ENCODE data around the gene HNRNPL.

DNA sequence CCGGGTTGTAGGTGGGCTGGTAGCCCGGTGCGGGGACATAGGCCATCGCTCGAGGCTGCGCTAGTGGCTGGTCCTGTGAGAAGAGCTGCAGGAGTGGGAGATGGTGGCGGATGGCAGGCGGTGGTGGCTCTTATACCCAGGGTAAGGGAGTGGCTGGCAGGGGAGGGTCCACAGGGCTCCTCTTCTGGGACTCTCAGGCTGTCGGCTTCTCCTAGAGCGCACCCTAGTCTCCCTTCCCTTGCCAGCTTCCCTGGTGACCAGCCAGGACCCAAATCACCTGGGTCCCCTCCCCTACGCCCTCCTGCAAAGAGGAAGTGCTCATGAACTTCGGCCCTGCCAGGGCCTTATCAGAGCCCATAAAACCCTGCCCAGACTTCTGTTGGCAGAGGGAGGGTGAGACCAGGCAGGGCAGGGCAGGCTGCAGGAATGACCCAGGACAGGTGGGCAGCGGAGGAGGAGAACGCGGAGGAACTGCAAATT, 36.9 kb downstream of the HNRNPL start, which contains the start of gene LGALS4:
- TF ChIP-seq POLR2A (IDR thresholded peaks at IDR 0.05; ENCODE audit: low read depth, low read length), result no peak
- no peak for TF ChIP-seq POU2F2 (IDR thresholded peaks at IDR 0.05; ENCODE audit: low read depth, low read length)

All from GM12891 (cell line).